Activated naive CD4-positive, alpha-beta T cell treated with anti-CD3 and anti-CD28 coated beads, Interleukin-2, amount 10 ng/mL, durations not matched to agents 7 days and 5 days (primary cell): Measurements from ENCODE around the gene UTS2B.

Experiments used
- CTCF ChIA-PET: fragments of 350-600 bp; sonication (Branson Sonifier 250); formaldehyde crosslinking; loops from one replicate; lab custom pipeline; 2021; ENCODE audit warnings: antibody characterized with exemption; lab: Charles Lee
- DNase-seq: peaks from one replicate; pipeline ENCODE4 v3.0.0-alpha.2; 2020
- H3K27ac Mint-ChIP-seq: one replicate; pipeline ENCODE4 v1.8.0; 2021; ENCODE audit warnings: mild to moderate bottlenecking, moderate library complexity, mixed read lengths
- H3K27me3 Mint-ChIP-seq: one replicate; pipeline ENCODE4 v1.8.0; 2021; ENCODE audit warnings: mild to moderate bottlenecking, mixed read lengths
- H3K36me3 Mint-ChIP-seq: one replicate; pipeline ENCODE4 v1.8.0; 2021; ENCODE audit warnings: mixed read lengths
- H3K4me1 Mint-ChIP-seq: one replicate; pipeline ENCODE4 v1.8.0; 2021; ENCODE audit warnings: mixed read lengths
- H3K4me3 Mint-ChIP-seq: one replicate; pipeline ENCODE4 v1.8.0; 2021; ENCODE audit warnings: mild to moderate bottlenecking, moderate library complexity, mixed read lengths
- H3K9me3 Mint-ChIP-seq: one replicate; pipeline ENCODE4 v1.8.0; 2021; ENCODE audit warnings: mixed read lengths

UTS2B gene

GRCh38 chr3:191361456-191361855, 31.1 kb upstream of the UTS2B start:
- DNase-seq: no peak
- H3K4me3 Mint-ChIP-seq: no peak overlapping the region
- peaks cover 4% of the 10 kb centered on the region for H3K4me1 Mint-ChIP-seq
- CTCF ChIA-PET: no interaction called here
- H3K27me3 Mint-ChIP-seq: no peaks in the 10 kb centered on the region
- no peak overlapping the region for H3K27ac Mint-ChIP-seq
- no peaks in the 10 kb centered on the region for H3K36me3 Mint-ChIP-seq
- H3K9me3 Mint-ChIP-seq: no peaks in the 10 kb centered on the region

GRCh38 chr3:191360620-191361019, 30.3 kb upstream of the UTS2B start:
- Mint-ChIP-seq H3K27ac (no peak overlapping the region), H3K9me3 (no peaks in the 10 kb centered on the region), H3K4me1 (peaks cover 4% of the 10 kb centered on the region), H3K36me3 (no peaks in the 10 kb centered on the region), H3K27me3 (no peaks in the 10 kb centered on the region), H3K4me3 (no peak overlapping the region)
- CTCF ChIA-PET: no interaction called here
- DNase-seq: no peak

DNA sequence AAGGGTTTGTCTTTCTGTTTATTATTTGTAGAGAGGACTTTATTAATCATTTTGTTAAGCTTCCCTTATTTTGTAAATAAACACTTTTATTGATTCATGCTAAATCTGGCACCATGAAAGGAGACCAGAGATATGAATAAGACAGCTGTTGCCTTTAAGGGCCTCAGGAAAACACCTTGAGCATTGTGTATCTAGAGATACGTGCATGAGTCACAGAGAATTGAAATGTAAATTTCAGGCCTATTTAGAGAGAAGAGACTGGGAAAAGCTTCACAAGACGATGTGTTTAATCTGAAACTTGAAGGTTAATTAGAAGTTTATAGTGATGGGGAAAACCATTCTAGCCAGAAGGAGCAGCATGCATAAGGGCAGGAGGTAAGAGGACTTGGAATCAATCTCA, 28.6 kb upstream of the UTS2B start:
- no peaks in the 10 kb centered on the region for H3K27me3 Mint-ChIP-seq
- no peak overlapping the region for H3K27ac Mint-ChIP-seq
- DNase-seq: no peak
- no peaks in the 10 kb centered on the region for H3K36me3 Mint-ChIP-seq
- no peaks in the 10 kb centered on the region for H3K9me3 Mint-ChIP-seq
- CTCF ChIA-PET: no interaction called here
- H3K4me1 Mint-ChIP-seq: peaks cover 4% of the 10 kb centered on the region
- H3K4me3 Mint-ChIP-seq: no peak overlapping the region

- CTCF ChIA-PET: no interaction called here
- Mint-ChIP-seq H3K4me3 (no peak overlapping the region), H3K4me1 (peaks cover 4% of the 10 kb centered on the region), H3K27me3 (no peaks in the 10 kb centered on the region), H3K27ac (no peak overlapping the region), H3K36me3 (no peaks in the 10 kb centered on the region), H3K9me3 (no peaks in the 10 kb centered on the region)
- no peak for DNase-seq
Observed at GRCh38 chr3:191357909-191358308, 27.6 kb upstream of the UTS2B start.

- Mint-ChIP-seq H3K27me3 (no peaks in the 10 kb centered on the region), H3K27ac (no peak overlapping the region), H3K9me3 (no peaks in the 10 kb centered on the region), H3K4me1 (peaks cover 4% of the 10 kb centered on the region), H3K4me3 (no peak overlapping the region), H3K36me3 (no peaks in the 10 kb centered on the region)
- CTCF ChIA-PET: no interaction called here
- no peak for DNase-seq
Observed at GRCh38 chr3:191356631-191357439, 26.5 kb upstream of the UTS2B start.

DNA sequence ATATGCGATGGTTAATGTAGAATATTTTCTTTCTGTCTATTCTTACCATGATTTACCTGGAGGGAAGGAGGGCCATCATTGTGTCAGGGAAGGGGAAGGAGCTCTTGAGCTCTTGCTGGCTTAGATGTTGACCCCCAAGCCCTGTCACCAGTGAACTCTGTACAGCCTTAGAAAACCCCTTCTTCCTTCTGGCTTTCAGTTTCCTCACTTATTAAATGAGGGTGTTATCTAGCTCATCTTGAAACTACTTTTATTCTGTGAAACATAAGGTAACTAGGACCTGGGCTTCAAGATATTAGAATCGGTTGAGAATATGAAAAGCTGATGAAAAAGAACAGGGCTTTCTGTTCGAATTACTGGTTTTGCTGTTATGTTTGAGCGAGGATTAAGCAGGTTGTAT, 25.1 kb upstream of the UTS2B start:
- Mint-ChIP-seq H3K4me1 (peaks cover 4% of the 10 kb centered on the region), H3K27me3 (no peaks in the 10 kb centered on the region), H3K27ac (no peak overlapping the region), H3K9me3 (no peaks in the 10 kb centered on the region), H3K36me3 (no peaks in the 10 kb centered on the region), H3K4me3 (no peak overlapping the region)
- DNase-seq: no peak
- CTCF ChIA-PET: no interaction called here

GRCh38 chr3:191353022-191353777, 22.9 kb upstream of the UTS2B start:
- Mint-ChIP-seq H3K4me1 (no peaks in the 10 kb centered on the region), H3K27ac (no peak overlapping the region), H3K27me3 (no peaks in the 10 kb centered on the region), H3K4me3 (no peak overlapping the region), H3K9me3 (no peaks in the 10 kb centered on the region), H3K36me3 (no peaks in the 10 kb centered on the region)
- no peak for DNase-seq
- CTCF ChIA-PET: no interaction called here

- no peaks in the 10 kb centered on the region for H3K4me1 Mint-ChIP-seq
- CTCF ChIA-PET: no interaction called here
- no peak overlapping the region for H3K4me3 Mint-ChIP-seq
- no peak for DNase-seq
- no peaks in the 10 kb centered on the region for H3K36me3 Mint-ChIP-seq
- H3K27ac Mint-ChIP-seq: no peak overlapping the region
- H3K9me3 Mint-ChIP-seq: no peaks in the 10 kb centered on the region
- H3K27me3 Mint-ChIP-seq: no peaks in the 10 kb centered on the region
Observed at GRCh38 chr3:191352014-191352413, 21.7 kb upstream of the UTS2B start.

DNA sequence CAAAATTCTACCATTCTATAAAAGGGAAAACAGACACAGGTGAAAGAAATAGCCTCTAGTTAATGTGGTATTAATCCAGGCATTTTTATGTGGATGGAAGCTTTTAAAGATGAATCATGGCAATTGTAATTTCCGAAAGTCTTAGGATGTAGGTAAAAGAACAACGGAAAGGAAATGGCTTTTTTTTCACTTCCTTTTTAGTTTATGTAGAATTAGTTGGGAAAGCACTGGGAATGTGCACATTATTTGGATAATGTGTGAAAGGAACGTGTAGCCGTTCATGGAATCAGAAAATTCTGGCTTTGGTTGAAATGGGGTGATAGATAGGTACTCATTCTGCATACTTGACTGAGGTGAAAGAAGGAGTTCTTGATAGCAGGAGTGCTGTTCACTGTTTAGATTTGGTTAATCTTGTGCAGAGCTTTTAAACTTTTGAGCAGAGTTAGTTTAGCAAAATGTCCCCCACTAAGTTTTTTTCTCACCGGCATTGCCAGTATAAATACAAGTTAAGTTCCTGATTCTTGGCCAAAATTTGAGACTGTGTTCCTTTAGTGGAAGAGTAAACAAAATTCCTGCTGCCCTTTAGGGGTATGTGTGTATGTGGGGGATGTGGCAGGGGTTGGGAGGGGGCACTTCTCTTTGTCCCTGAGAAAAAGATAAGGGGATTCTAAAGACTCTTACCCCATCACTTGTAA, 20.2 kb upstream of the UTS2B start:
- Mint-ChIP-seq H3K36me3 (no peaks in the 10 kb centered on the region), H3K27ac (no peak overlapping the region), H3K4me3 (no peak overlapping the region), H3K4me1 (no peaks in the 10 kb centered on the region), H3K27me3 (no peaks in the 10 kb centered on the region), H3K9me3 (no peaks in the 10 kb centered on the region)
- no peak for DNase-seq
- CTCF ChIA-PET: no interaction called here

- H3K4me3 Mint-ChIP-seq: no peak overlapping the region
- CTCF ChIA-PET: no interaction called here
- H3K27ac Mint-ChIP-seq: no peak overlapping the region
- no peak for DNase-seq
- no peaks in the 10 kb centered on the region for H3K36me3 Mint-ChIP-seq
- no peaks in the 10 kb centered on the region for H3K4me1 Mint-ChIP-seq
- H3K27me3 Mint-ChIP-seq: no peaks in the 10 kb centered on the region
- no peaks in the 10 kb centered on the region for H3K9me3 Mint-ChIP-seq
Observed at GRCh38 chr3:191348098-191348497, 17.8 kb upstream of the UTS2B start.

GRCh38 chr3:191347228-191347627, 16.9 kb upstream of the UTS2B start:
- no peak overlapping the region for H3K4me3 Mint-ChIP-seq
- H3K27ac Mint-ChIP-seq: no peak overlapping the region
- CTCF ChIA-PET: no interaction called here

GRCh38 chr3:191345334-191345733, 15.0 kb upstream of the UTS2B start:
- no peak overlapping the region for H3K4me3 Mint-ChIP-seq
- no peaks in the 10 kb centered on the region for H3K36me3 Mint-ChIP-seq
- no peaks in the 10 kb centered on the region for H3K4me1 Mint-ChIP-seq
- CTCF ChIA-PET: no interaction called here
- no peaks in the 10 kb centered on the region for H3K27me3 Mint-ChIP-seq
- H3K27ac Mint-ChIP-seq: no peak overlapping the region
- no peaks in the 10 kb centered on the region for H3K9me3 Mint-ChIP-seq
- DNase-seq: no peak

More at GRCh38 chr3:191347228-191347627, 16.9 kb upstream of the UTS2B start:
- H3K4me1 Mint-ChIP-seq: no peaks in the 10 kb centered on the region
- DNase-seq: no peak
- no peaks in the 10 kb centered on the region for H3K27me3 Mint-ChIP-seq
- no peaks in the 10 kb centered on the region for H3K9me3 Mint-ChIP-seq
- H3K36me3 Mint-ChIP-seq: no peaks in the 10 kb centered on the region

DNA sequence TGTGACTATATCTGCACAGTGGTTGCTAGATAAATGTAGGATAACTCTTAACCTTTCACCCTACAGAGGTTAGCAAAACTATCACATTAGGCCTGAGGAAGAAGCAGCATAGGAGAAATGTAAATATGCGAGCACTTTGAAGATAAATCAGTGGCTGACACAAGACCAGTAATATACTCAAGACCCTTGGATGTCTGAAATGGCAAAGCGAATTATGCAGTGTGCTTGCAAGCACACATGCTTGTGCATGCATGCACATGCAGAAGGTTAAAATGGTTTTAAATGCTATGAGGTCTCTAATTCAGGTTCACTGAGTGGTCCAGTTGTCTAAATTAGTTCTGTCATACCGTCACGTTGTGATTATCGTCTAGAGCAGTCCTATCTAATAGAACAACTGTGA, 13.6 kb upstream of the UTS2B start:
- Mint-ChIP-seq H3K27me3 (no peaks in the 10 kb centered on the region), H3K9me3 (no peaks in the 10 kb centered on the region), H3K4me1 (no peaks in the 10 kb centered on the region), H3K4me3 (no peak overlapping the region), H3K36me3 (no peaks in the 10 kb centered on the region), H3K27ac (no peak overlapping the region)
- no peak for DNase-seq
- CTCF ChIA-PET: no interaction called here

DNA sequence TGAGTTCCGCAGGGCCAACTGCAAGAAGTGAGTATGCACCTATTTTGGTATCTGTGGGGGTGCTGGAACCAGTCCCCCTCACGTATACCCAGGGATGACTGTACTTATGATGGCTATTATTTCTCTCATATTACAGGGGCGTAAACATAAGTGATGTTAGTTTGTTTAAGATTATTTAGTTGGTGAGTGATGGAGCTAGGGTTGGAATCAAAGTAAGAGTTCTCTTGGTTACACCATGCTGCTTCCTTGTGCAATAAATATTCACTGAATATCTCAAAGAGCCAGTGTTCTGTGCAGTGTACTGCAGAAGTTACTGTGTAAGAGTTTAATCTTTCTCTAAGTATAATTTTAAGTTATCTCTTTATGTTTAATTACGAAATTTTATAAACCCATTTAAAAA, 12.8 kb upstream of the UTS2B start:
- DNase-seq: no peak
- H3K4me1 Mint-ChIP-seq: no peaks in the 10 kb centered on the region
- no peaks in the 10 kb centered on the region for H3K36me3 Mint-ChIP-seq
- no peak overlapping the region for H3K27ac Mint-ChIP-seq
- CTCF ChIA-PET: no interaction called here
- H3K9me3 Mint-ChIP-seq: no peaks in the 10 kb centered on the region
- H3K4me3 Mint-ChIP-seq: no peak overlapping the region
- no peaks in the 10 kb centered on the region for H3K27me3 Mint-ChIP-seq
